Activated naive CD8-positive, alpha-beta T cell (primary cell): ENCODE data around the gene IL36A.

ENCODE experiments used
- H3K27ac Mint-ChIP-seq: one replicate; pipeline ENCODE4 v1.8.0; 2021; ENCODE audit warnings: mixed read lengths
- H3K27me3 Mint-ChIP-seq: one replicate; pipeline ENCODE4 v1.8.0; 2021; ENCODE audit warnings: mixed read lengths
- H3K36me3 Mint-ChIP-seq: one replicate; pipeline ENCODE4 v1.8.0; 2021; ENCODE audit warnings: mixed read lengths
- H3K4me1 Mint-ChIP-seq: one replicate; pipeline ENCODE4 v1.8.0; 2021; ENCODE audit warnings: low read depth, mixed read lengths
- H3K4me3 Mint-ChIP-seq: one replicate; pipeline ENCODE4 v1.8.0; 2021; ENCODE audit warnings: mild to moderate bottlenecking, mixed read lengths
- H3K9me3 Mint-ChIP-seq: one replicate; pipeline ENCODE4 v1.8.0; 2021; ENCODE audit warnings: low read depth, mixed read lengths

Gene IL36A

DNA sequence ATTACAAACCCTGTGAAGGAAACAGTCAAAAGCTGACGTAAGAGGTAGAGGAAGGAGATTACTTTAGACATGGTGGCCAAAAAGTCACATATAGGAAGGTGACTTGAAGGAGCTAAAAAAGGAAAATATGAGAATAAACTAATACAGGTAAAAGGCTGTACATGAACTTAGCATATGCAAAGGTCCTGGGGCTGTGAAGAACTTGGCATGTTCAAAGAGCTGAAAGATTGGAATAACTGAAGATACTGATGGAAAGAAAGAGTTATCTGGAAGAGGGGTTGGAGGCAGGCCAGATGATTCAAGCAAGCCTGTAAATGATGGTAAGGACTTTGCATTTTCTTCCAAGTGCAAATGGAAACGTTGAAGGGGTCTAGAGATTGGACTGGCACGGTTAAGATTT is 13.2 kb downstream of the IL36A start:
- H3K36me3 Mint-ChIP-seq: peaks cover 5% of the 10 kb centered on the region
- H3K4me1 Mint-ChIP-seq: peaks cover 17% of the 10 kb centered on the region
- no peaks in the 10 kb centered on the region for H3K27me3 Mint-ChIP-seq
- no peak overlapping the region for H3K27ac Mint-ChIP-seq
- H3K4me3 Mint-ChIP-seq: no peak overlapping the region
- H3K9me3 Mint-ChIP-seq: peaks cover 10% of the 10 kb centered on the region

DNA sequence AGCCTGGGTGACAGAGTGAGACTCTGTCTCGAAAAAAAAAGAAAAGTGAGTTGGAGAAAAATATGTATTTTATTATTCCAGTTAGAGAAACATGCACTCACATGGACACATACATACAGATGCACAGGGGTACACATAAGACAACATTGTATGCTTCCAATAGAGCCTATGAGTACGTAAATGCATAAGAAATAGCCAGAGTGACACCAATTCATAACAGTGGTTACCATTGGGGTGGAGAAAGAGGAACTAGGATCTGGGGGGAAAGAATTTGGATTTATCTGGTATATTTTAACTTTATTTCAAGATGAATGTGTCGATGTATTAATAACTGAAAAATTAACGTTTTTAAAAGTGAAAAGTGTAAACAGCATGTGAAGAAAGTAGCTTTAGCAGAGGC is 16.1 kb downstream of the IL36A start:
- H3K4me3 Mint-ChIP-seq: no peak overlapping the region
- H3K4me1 Mint-ChIP-seq: peaks cover 3% of the 10 kb centered on the region
- H3K36me3 Mint-ChIP-seq: peaks cover 5% of the 10 kb centered on the region
- H3K27me3 Mint-ChIP-seq: no peaks in the 10 kb centered on the region
- no peak overlapping the region for H3K27ac Mint-ChIP-seq
- peaks cover 10% of the 10 kb centered on the region for H3K9me3 Mint-ChIP-seq

DNA sequence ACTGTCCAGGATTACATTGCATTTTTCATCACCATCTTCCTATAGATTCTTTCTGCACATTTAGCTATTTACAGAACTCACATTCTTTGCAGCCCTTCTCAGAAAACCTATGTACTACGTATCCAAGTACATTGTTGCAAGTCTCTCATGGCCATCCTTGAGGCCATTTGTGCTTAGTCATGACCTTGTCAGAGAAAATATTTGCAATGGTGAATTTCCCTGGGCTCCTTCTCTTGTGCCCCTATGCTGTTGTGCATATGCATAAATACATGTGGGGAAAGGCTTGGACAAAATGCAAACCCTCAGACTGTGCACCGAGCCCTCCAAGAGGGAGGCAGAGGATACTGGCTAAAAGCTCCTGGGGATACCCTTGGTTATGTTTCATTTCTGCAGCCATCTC is 19.5 kb downstream of the IL36A start:
- Mint-ChIP-seq H3K27me3 (no peaks in the 10 kb centered on the region), H3K36me3 (no peaks in the 10 kb centered on the region), H3K4me3 (no peak overlapping the region), H3K9me3 (no peaks in the 10 kb centered on the region), H3K4me1 (no peaks in the 10 kb centered on the region), H3K27ac (no peak overlapping the region)

DNA sequence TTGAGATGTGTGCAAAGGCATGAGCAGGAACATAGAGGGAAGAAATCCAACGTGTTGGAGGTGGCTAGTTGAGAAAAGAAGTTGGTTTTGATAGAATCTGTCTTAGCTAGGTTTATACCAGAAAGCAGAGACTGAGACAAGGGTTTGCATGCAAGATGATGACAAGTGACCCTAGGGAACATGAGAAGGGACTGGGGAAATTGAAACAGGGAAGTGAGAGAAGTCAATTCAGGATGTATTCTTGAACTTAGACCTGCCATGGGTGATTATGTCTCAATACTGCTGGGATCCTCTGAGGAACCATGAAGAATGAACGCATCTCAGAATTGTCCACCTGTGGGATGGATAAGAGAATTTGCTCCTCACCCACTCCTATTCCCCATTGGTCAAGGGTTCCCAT is 20.5 kb downstream of the IL36A start:
- no peak overlapping the region for H3K27ac Mint-ChIP-seq
- no peak overlapping the region for H3K4me3 Mint-ChIP-seq
- H3K4me1 Mint-ChIP-seq: no peaks in the 10 kb centered on the region
- no peaks in the 10 kb centered on the region for H3K9me3 Mint-ChIP-seq
- H3K36me3 Mint-ChIP-seq: no peaks in the 10 kb centered on the region
- H3K27me3 Mint-ChIP-seq: no peaks in the 10 kb centered on the region

DNA sequence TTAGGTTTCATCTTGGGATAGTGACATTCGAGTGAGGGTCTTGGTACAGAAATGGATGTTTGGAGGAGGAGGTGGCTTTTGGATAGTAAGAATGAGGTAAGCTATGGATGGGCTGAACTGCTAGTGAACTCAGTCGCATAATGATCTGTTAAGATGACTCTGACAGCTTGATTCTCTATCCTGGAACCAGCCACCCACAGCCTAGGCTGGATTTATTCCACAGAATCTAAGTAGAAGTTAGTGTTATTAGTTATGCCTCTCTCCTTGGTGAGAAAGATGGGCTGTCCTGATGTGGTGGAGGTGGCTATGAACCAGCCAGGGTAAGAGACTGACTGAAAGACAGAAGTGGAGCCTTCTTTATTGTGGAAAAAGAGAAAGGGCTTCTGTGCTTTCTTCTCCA is 22.4 kb downstream of the IL36A start:
- H3K4me1 Mint-ChIP-seq: no peaks in the 10 kb centered on the region
- H3K27ac Mint-ChIP-seq: no peak overlapping the region
- H3K27me3 Mint-ChIP-seq: no peaks in the 10 kb centered on the region

DNA sequence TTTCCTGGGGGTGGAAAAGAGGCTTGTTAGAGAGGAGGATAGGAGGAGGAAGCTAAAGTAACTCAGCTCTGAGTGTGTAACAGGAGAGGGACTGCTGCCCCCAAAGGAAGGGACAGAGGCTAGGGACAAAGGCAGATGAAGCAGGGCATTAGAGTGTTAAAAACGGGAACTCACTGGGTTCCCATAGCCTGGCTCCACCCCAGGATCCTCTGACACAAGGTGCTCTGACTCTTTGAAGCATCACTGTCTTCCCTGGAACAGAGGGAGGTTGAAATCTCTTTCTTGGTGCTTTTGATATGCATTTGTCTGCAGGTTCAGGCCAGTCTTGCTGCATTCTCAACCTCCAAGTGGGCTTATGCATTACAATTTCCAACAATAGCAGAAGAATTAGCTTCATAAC is 22.9 kb downstream of the IL36A start:
- H3K27me3 Mint-ChIP-seq: no peaks in the 10 kb centered on the region
- H3K9me3 Mint-ChIP-seq: no peaks in the 10 kb centered on the region
- no peaks in the 10 kb centered on the region for H3K36me3 Mint-ChIP-seq
- no peak overlapping the region for H3K27ac Mint-ChIP-seq
- H3K4me1 Mint-ChIP-seq: no peaks in the 10 kb centered on the region
- no peak overlapping the region for H3K4me3 Mint-ChIP-seq

More for the DNA sequence above, 22.4 kb downstream of the IL36A start:
- Mint-ChIP-seq H3K36me3 (no peaks in the 10 kb centered on the region), H3K9me3 (no peaks in the 10 kb centered on the region), H3K4me3 (no peak overlapping the region)

DNA sequence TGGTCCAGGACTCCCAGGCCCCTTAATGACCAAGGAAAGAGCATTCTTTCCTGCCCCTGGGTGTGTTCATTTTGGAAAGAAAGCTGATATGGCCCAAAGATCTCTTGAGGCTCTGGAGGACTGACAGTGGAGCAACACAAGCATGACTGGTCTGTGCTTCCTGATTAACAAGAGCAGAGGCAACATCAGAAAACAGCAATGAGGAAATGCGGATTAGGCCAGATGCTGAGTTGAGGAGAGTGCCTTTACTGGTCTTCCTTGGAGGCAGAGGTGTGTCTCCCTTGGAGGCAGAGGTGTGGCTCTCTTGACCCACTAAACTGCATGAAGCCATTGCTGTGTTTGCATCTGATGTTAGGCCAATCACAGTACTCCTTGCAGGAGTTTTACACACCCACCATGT is 27.5 kb downstream of the IL36A start:
- Mint-ChIP-seq H3K27me3 (no peaks in the 10 kb centered on the region), H3K4me3 (no peak overlapping the region), H3K9me3 (no peaks in the 10 kb centered on the region), H3K36me3 (no peaks in the 10 kb centered on the region), H3K4me1 (no peaks in the 10 kb centered on the region), H3K27ac (no peak overlapping the region)

DNA sequence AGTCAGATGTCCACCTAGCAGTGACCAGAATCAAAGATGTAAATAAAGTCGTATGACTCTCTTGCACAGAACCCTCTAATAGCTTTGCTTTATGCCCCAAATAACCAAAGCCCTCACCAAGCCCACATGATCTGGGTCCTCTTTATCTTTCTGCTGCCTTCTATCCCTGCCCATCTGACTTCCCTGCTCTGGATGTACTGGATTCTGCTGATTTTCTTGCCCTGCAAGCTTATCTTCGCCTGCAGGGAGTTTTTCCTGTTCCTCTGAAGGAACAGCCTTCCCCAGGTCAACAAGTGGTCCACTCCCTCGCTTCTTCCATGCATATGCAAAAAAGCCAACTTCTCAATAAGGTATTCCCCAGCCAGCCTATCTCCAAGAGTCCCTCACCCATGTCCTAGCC is 28.8 kb downstream of the IL36A start:
- no peak overlapping the region for H3K27ac Mint-ChIP-seq
- no peak overlapping the region for H3K4me3 Mint-ChIP-seq
- no peaks in the 10 kb centered on the region for H3K27me3 Mint-ChIP-seq
- H3K36me3 Mint-ChIP-seq: no peaks in the 10 kb centered on the region
- no peaks in the 10 kb centered on the region for H3K4me1 Mint-ChIP-seq
- no peaks in the 10 kb centered on the region for H3K9me3 Mint-ChIP-seq

DNA sequence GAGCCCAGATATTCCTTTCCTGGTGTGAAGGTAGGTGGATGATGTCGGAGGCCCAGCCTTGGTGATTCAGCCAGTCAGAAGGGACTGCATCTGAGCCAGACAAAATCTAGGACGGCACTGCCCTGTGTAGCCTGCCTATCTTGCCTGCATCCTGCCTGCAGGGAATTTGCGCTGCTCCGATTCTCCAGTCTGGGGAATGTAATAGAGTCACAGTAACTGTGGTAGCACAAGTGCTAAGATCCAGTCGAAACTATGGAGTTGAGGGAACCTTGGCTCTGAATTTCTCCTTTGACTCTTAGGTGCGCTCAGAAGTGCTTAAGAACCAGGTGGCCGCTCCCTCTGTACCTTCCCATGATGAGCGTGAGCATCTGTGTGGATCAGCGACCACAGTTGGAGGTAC is 31.5 kb downstream of the IL36A start:
- no peaks in the 10 kb centered on the region for H3K36me3 Mint-ChIP-seq
- no peaks in the 10 kb centered on the region for H3K9me3 Mint-ChIP-seq
- H3K4me1 Mint-ChIP-seq: no peaks in the 10 kb centered on the region
- H3K4me3 Mint-ChIP-seq: no peak overlapping the region
- no peaks in the 10 kb centered on the region for H3K27me3 Mint-ChIP-seq
- H3K27ac Mint-ChIP-seq: no peak overlapping the region

DNA sequence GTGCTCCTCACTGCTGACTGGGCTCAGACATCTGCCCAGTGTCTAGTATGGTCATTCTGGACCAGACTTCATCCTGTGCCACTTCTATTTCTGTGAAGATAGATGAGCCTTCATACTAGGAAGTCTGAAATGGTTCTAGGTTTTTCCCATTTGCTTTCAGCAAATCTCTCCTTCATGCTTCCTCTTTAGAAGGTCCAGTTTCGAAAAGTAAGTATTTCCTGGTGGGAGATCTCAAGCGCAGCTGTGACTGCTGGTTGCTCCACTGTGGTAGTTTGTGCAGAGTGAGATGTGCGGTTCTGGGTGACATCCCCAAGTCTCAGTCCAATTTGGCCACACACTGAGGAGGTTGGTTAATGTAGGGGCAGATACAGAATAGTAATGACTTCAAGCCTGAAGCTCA is 33.0 kb downstream of the IL36A start:
- Mint-ChIP-seq H3K4me1 (no peaks in the 10 kb centered on the region), H3K9me3 (no peaks in the 10 kb centered on the region), H3K27me3 (no peaks in the 10 kb centered on the region), H3K36me3 (no peaks in the 10 kb centered on the region), H3K4me3 (no peak overlapping the region), H3K27ac (no peak overlapping the region)

DNA sequence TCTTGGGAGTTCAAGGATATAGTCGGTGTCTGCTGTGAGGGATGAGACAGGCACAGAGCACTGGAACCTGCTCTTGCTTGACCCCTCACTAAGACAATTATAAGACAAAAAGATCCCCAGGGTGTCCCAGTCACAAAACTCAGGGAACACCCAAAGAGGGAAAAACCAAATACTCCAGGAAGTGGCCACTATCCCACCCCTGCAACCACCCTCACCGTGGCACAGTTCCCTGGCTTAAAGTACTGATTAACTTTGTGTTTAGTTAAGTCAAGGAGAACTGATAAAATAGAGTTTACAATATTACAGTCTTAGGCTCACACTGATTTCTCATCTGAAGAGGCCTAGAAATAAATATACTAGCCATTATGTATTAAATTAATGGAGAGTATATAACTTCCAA is 33.9 kb downstream of the IL36A start:
- no peaks in the 10 kb centered on the region for H3K4me1 Mint-ChIP-seq
- H3K27ac Mint-ChIP-seq: no peak overlapping the region
- no peaks in the 10 kb centered on the region for H3K27me3 Mint-ChIP-seq
- no peaks in the 10 kb centered on the region for H3K36me3 Mint-ChIP-seq
- no peak overlapping the region for H3K4me3 Mint-ChIP-seq
- no peaks in the 10 kb centered on the region for H3K9me3 Mint-ChIP-seq

DNA sequence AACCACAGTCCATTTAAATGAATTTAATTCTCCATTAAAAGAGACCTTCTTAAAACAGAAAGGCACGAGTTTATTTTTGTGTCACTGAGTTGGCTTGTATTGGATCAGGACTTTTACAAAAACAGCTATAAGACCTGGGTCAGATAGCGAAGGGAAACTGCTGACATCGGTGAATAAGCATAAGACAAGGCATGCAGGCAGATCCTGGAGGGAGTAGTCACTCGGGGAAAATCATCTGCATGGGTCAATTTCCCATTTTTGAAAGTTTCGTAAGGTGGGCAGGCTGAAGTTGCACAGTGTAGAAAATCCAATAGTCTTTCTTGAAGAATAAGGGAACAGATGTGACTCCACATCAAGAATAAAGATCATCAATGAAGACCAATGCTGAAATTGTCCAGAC is 34.5 kb downstream of the IL36A start:
- H3K4me3 Mint-ChIP-seq: no peak overlapping the region
- no peaks in the 10 kb centered on the region for H3K4me1 Mint-ChIP-seq
- no peaks in the 10 kb centered on the region for H3K27me3 Mint-ChIP-seq
- no peaks in the 10 kb centered on the region for H3K36me3 Mint-ChIP-seq
- no peak overlapping the region for H3K27ac Mint-ChIP-seq
- H3K9me3 Mint-ChIP-seq: no peaks in the 10 kb centered on the region

DNA sequence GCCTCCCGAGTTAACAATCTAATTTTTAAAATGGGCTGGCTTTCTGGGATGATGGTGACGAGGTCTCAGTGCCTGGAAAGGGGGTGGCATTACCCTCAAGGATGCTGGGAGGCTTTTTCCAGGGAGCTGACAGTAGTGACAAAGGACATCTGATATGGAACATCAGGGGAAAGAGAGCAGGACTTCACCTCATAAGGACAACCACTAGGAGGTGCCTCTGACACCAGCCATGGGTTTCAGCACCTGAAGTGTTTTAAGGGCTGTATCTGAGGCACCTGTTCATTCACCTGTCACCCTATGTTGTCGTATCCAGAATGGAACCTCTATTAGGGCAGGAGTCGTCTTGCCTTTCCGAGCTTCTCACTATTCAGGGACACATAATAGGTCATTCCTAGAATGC is 36.6 kb downstream of the IL36A start:
- H3K36me3 Mint-ChIP-seq: no peaks in the 10 kb centered on the region
- no peak overlapping the region for H3K4me3 Mint-ChIP-seq
- no peaks in the 10 kb centered on the region for H3K9me3 Mint-ChIP-seq
- no peaks in the 10 kb centered on the region for H3K4me1 Mint-ChIP-seq
- no peaks in the 10 kb centered on the region for H3K27me3 Mint-ChIP-seq
- H3K27ac Mint-ChIP-seq: no peak overlapping the region

DNA sequence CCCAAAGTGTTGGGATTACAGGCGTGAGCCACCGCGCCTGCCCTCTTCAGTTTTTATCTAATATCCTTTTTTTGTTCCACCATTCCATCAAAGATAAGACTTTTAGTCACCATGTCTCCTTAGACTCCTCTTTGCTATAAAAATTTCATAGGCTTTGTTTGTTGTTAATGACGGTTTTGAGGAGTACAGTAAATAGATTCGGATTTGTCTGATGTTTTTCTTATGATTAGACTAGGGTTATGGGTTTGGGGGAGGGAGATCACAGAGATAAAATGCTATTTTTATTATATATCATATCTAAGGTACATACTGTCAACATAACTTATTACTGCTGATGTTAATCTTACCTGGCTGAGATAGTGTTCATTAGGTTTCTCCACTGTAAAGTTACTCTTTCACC is 41.2 kb downstream of the IL36A start:
- Mint-ChIP-seq H3K27me3 (no peaks in the 10 kb centered on the region), H3K27ac (no peak overlapping the region), H3K4me3 (no peak overlapping the region), H3K36me3 (no peaks in the 10 kb centered on the region), H3K4me1 (no peaks in the 10 kb centered on the region), H3K9me3 (no peaks in the 10 kb centered on the region)

DNA sequence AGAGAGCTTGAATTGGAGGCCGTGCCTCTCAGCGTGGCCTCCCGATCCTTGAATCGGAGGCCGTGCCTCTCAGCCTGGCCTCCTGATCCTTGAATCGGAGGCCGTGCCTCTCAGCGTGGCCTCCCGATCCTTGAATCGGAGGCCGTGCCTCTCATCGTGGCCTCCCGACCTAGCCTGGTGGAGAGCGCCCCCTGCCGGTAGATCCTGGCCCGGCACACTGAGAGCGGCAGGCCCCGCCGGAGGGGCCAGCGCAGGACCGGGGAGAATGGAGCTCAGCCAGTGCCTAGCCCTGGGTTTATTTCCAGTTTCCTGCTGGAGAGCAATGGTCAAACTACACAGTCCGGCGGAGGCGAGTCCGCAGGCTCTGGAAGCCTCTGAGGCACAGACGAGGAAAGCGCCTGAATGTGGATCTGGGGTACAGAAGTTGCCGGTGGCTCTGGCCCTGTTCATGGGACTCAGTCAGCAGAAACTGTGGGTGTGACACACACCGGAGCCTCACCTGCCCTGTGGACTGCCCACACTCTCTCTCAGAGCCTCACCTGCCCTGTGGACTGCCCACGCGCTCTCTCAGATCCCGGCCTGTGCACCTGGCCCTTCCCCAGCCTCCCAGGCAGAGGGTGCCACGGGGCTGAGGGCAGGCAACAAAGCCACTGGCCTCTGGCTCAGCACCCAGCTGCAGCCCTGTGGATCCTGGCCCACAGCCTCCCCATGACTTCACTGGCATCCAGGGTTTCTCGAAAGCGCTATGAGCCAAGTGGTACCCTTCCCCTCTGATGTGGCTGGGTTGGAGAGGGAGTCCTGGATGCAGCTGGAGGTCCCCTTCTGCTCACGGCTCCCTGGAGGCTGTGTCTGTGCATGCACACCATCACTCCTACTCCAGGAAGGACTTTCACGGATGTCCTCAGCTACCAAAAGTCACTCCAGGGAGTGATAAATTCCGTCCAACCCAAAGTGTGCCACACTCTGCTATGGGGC is 45.9 kb downstream of the IL36A start:
- Mint-ChIP-seq H3K4me3 (no peak overlapping the region), H3K36me3 (peaks cover 11% of the 10 kb centered on the region), H3K9me3 (peaks cover 7% of the 10 kb centered on the region), H3K27ac (no peak overlapping the region), H3K4me1 (peaks cover 1% of the 10 kb centered on the region), H3K27me3 (no peaks in the 10 kb centered on the region)

DNA sequence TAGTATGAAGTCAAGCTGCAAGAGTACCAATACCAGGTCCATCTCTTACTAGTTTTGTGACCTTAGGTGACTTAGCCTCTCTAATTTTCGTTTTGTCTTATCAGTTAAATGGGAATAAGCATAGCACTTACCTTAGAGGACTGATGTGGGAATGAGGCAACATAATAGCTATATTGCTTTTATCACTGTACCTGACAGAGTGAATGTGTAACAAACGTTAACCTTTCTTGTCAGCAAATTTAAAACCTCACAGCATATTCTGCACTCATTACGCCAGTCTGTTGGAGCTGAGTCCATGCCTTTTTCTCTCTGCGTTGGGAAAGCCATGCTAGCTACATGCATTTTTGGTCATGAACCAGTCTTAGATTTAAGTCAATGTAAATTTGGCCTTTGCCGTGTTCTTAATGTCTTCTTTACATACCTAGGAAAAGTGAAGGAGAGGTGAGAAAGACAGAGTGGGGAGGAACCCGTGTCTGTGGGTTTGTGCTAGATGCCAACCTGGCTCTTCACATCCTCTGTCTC is 47.2 kb downstream of the IL36A start, which contains the start of gene IL36B:
Gene IL36B, minus strand, starts transcription at position 472 of the 522 bp plus-strand sequence.
- Mint-ChIP-seq H3K27me3 (no peaks in the 10 kb centered on the region), H3K9me3 (peaks cover 10% of the 10 kb centered on the region), H3K27ac (no peak within 1 kb of the TSS), H3K4me1 (peaks cover 7% of the 10 kb centered on the region), H3K4me3 (no peak within 1 kb of the TSS), H3K36me3 (peaks cover 13% of the 10 kb centered on the region)
